ENCODE measurements around the gene ETV3L.

- no peak for TF ChIP-seq POLR2A (IDR thresholded peaks at IDR 0.05; ENCODE audit: low read depth, low read length)
- no peak for TF ChIP-seq TAF1 (IDR thresholded peaks at IDR 0.05; ENCODE audit: borderline replicate concordance, low read depth, low read length)
These were observed 12.0 kb upstream of the ETV3L start for GRCh38 chr1:157111396-157112165.
